Lung (tissue), 12 donors: ENCODE measurements around the gene COLEC11. TPM values are rescaled to one million over a fixed set of nuclear protein-coding genes. Genes with fewer than 3 reads are reported as not detected.

Experiments used
- ATAC-seq: fragments of 200-7000 bp; cut with Tn5 transposase; one replicate; pipeline ENCODE4 v1.9.1; 2020; ENCODE audit warnings: moderate number of reproducible peaks; ENCODE audit not compliant: insufficient read depth, low FRiP score
- DNase-seq, 3 donors: peaks; one replicate each; pipeline ENCODE4 v3.0.0-alpha.2; 2013 to 2017
- H3K27ac ChIP-seq, 2 donors: one replicate each; pipeline ENCODE4 v1.5.1; 2013; ENCODE audit warnings: mild to moderate bottlenecking in 2 of 2, moderate library complexity in 2 of 2, control low read depth in 1 of 2, inconsistent platforms in 1 of 2, low read depth in 1 of 2, low read length in 1 of 2
- H3K27me3 ChIP-seq, 3 donors: one replicate each; pipeline ENCODE4 v1.5.1; 2013; ENCODE audit warnings: low read length in 2 of 3; ENCODE audit not compliant: control insufficient read depth in 3 of 3, insufficient read depth in 3 of 3
- H3K36me3 ChIP-seq, 4 donors: one replicate each; pipeline ENCODE4 v1.5.1; 2013; ENCODE audit warnings: low read length in 4 of 4, mild to moderate bottlenecking in 1 of 4, moderate library complexity in 1 of 4; ENCODE audit not compliant: control insufficient read depth in 4 of 4, insufficient read depth in 4 of 4
- H3K4me1 ChIP-seq, 5 donors: one replicate each; pipeline ENCODE4 v1.5.1; 2013; ENCODE audit warnings: low read length in 5 of 5, mild to moderate bottlenecking in 2 of 5, moderate library complexity in 1 of 5; ENCODE audit not compliant: control insufficient read depth in 5 of 5, insufficient read depth in 5 of 5
- H3K4me3 ChIP-seq: one replicate; pipeline ENCODE4 v1.5.1; 2013; ENCODE audit warnings: mild to moderate bottlenecking, control low read depth, moderate library complexity
- H3K9ac ChIP-seq, 2 donors: one replicate each; pipeline ENCODE4 v1.5.1; 2013; ENCODE audit warnings: low read length in 2 of 2, control low read depth in 1 of 2; ENCODE audit not compliant: insufficient read depth in 1 of 2
- H3K9me3 ChIP-seq, 4 donors: one replicate each; pipeline ENCODE4 v1.5.1; 2013; ENCODE audit warnings: low read length in 3 of 4, mild to moderate bottlenecking in 1 of 4, moderate library complexity in 1 of 4; ENCODE audit not compliant: control insufficient read depth in 4 of 4, insufficient read depth in 3 of 4
- CTCF ChIP-seq: IDR thresholded peaks from 2 replicates; pipeline ENCODE4 v1.5.1; 2012; ENCODE audit warnings: mild to moderate bottlenecking; ENCODE audit errors: control extremely low read depth, extremely low read depth
- WGBS, 2 donors: extraction: QIAGEN DNeasy Blood & Tissue Kit; methylation state at CpG; one replicate each; pipeline ENCODE4 v1.1.7; 2013; 5-methylcytosine and 5-hydroxymethylcytosine counted together
- polyA plus RNA-seq, 2 donors: library from polyadenylated mRNA; stranded (reverse); fragments of 200-250 nt; gene quantifications; one replicate each; pipeline ENCODE4 v1.2.1, GENCODE V29; 2013
- total RNA-seq, 2 donors: library from RNA; depleted of rRNA in 1 of 2; stranded (reverse); fragments of >200 nt in 1 of 2; gene quantifications; one replicate each; pipeline ENCODE4 v1.2.1, GENCODE V29; 2014 to 2021
- donor health status: control.
- donor health status: control.
- donor health status: Bipolar disorder and iron deficiency.
- donor health status: healthy.
- donor health status: DM: yes; HTN: yes; CAD: no.

Gene COLEC11
- total and polyA plus RNA-seq, 4 donors: 0.71 to 3.7 (median 1.9) TPM

DNA sequence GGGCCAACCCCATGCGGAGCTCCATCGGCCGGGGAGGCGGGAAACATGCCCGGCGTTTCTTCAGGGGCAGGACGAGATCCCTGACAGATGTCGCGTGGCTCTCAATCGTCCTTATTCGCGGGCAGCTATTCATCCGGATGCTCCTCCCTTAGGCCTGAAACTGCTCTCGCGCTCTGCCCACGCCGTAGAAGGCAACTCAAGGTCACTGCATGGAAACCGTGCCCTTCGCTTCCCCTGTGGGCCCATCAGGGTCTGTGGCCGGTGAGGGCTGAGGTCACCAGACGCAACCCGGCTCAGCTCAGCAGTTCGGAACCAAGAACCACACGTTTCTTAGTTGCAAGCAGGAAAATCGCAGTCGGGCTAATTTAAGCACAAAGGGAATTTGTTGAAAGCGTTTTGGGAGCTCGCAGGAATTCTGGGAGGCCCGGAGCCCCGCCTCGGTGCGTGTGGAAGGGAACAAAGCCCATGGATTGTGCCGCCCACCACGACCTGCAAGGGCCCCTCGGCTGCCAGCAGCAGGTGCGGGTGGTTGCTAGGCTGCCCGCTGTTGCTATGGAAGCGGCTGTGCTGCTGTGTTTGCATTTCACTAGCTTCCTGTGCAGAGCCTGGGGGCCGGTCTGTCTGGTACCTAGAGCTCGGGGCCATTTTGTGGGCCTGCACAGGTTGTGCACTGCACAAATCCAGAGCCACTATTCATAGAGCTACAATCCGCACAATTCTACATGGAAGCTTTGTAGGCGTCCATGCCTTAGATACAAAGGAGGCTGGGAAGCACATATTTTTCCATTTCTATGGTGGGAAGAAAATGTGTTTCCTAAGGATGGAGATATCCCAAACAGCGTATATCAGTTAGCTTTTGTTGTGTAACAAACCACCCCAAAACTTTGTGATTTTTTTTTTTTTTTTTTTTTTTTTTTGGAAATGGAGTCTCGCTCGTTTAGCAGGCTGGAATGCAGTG is 57.1 kb downstream of the COLEC11 start:
- Histone ChIP-seq H3K4me1 (peaks cover 0 to 32% (median 4%) of the 10 kb centered on the region in 5 donors), H3K36me3 (no peaks in the 10 kb centered on the region), H3K27ac (peak overlapping the region in 1 of 2 donors; percentile 80), H3K4me3 (no peak overlapping the region), H3K9me3 (no peaks in the 10 kb centered on the region), H3K9ac (peak overlapping the region; percentile 42 to 46), H3K27me3 (no peaks in the 10 kb centered on the region)
- TF ChIP-seq CTCF: no peak
- WGBS, 2 donors: 12 to 16% methylated on average over 45 of the region's 45 CpGs
- peak; percentile 45 for ATAC-seq
- peak; percentile 78 to 87 (median 81) for DNase-seq

DNA sequence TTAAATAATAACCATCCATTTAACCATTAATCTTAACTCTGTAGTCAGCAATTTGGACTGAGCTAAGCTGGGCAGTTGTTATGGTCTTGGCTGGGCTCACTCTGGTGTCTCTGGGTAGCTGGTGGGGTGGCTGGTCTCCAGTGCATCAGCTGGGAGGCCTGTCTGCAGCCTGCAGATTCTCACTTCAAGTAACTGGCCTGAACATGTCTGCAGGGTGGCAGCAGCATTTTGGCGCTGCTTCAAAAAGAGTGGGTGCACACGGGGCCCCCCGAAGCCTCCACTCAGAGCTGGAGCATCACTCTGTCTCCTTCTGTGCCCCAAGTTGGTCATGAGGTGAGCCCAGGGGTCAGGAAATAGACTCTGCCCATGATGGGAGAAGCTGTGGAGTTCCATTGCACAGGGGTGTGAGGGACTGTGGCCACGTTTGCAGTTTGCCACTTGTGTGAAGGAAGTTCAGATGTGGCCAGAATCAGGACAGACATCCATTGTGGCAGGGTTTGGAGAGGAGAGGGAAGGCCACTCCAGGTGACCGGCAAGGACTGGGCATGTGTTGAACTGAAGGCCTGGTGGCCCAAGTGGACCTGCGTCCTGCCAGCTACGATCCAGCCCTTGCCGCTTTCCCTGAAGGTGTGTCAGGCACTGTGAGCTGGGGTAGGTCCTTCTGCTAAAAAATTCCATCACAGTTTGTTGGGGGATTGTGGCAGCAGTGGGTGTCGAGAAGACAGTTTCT is 58.1 kb downstream of the COLEC11 start:
- H3K9ac ChIP-seq: no peak overlapping the region
- H3K9me3 ChIP-seq: no peaks in the 10 kb centered on the region
- no peak overlapping the region for H3K4me3 ChIP-seq
- H3K4me1 ChIP-seq: peaks cover 0 to 41% (median 4%) of the 10 kb centered on the region in 5 donors
- no peaks in the 10 kb centered on the region for H3K27me3 ChIP-seq
- DNase-seq: no peak
- H3K36me3 ChIP-seq: no peaks in the 10 kb centered on the region
- H3K27ac ChIP-seq: no peak overlapping the region
- TF ChIP-seq CTCF: no peak
- WGBS, 2 donors: 97 to 98% methylated on average over 9 of the region's 9 CpGs
- ATAC-seq: no peak

- Histone ChIP-seq H3K9me3 (no peaks in the 10 kb centered on the region), H3K36me3 (no peaks in the 10 kb centered on the region), H3K4me1 (peaks cover 0 to 43% (median 4%) of the 10 kb centered on the region in 5 donors), H3K27me3 (no peaks in the 10 kb centered on the region), H3K9ac (no peak overlapping the region), H3K4me3 (no peak overlapping the region), H3K27ac (no peak overlapping the region)
- ATAC-seq (no peak), DNase-seq (peak in 2 of 3 donors; percentile 21 to 39)
- TF ChIP-seq CTCF: no peak
- WGBS, 2 donors: 77 to 86% methylated on average over 10 of the region's 10 CpGs
Observed at GRCh38 chr2:3654011-3654410, 59.1 kb downstream of the COLEC11 start.
